Effector memory CD4-positive, alpha-beta T cell (primary cell): ENCODE measurements around the gene PPIL3.

Experiments used
- DNase-seq, 3 donors: peaks; one replicate each; pipeline ENCODE4 v3.0.0-alpha.2; 2020
- H3K27ac ChIP-seq: 2 replicates; pipeline ENCODE4 v1.7.0; 2013; ENCODE audit warnings: mild to moderate bottlenecking, low read length, moderate library complexity; ENCODE audit not compliant: insufficient read depth, poor library complexity, severe bottlenecking
- H3K27me3 ChIP-seq: replicated peaks from 2 replicates; pipeline ENCODE4 v1.7.0; 2013; ENCODE audit warnings: mild to moderate bottlenecking, low read length; ENCODE audit not compliant: insufficient read depth, control insufficient read depth, poor library complexity, severe bottlenecking
- H3K36me3 ChIP-seq: 2 replicates; pipeline ENCODE4 v1.7.0; 2013; ENCODE audit warnings: mild to moderate bottlenecking, low read length, moderate library complexity; ENCODE audit not compliant: control insufficient read depth, insufficient read depth
- H3K4me1 ChIP-seq: 2 replicates; pipeline ENCODE4 v1.7.0; 2013; ENCODE audit warnings: low read length, mild to moderate bottlenecking; ENCODE audit not compliant: control insufficient read depth, insufficient read depth, poor library complexity, severe bottlenecking
- H3K4me3 ChIP-seq: 2 replicates; pipeline ENCODE4 v1.7.0; 2013; ENCODE audit warnings: low read length, low read depth, mild to moderate bottlenecking; ENCODE audit not compliant: insufficient read depth, poor library complexity, severe bottlenecking
- H3K9me3 ChIP-seq: 2 replicates; pipeline ENCODE4 v1.7.0; 2013; ENCODE audit warnings: mild to moderate bottlenecking, low read length, moderate library complexity; ENCODE audit not compliant: control insufficient read depth

PPIL3 gene

GRCh38 chr2:200845194-200845593 lies 43.7 kb downstream of the PPIL3 start:
- Histone ChIP-seq H3K4me3 (no peak overlapping the region), H3K27me3 (no peaks in the 10 kb centered on the region), H3K27ac (no peak overlapping the region), H3K4me1 (no peaks in the 10 kb centered on the region), H3K9me3 (no peaks in the 10 kb centered on the region), H3K36me3 (no peaks in the 10 kb centered on the region)
- DNase-seq = no peak

DNA sequence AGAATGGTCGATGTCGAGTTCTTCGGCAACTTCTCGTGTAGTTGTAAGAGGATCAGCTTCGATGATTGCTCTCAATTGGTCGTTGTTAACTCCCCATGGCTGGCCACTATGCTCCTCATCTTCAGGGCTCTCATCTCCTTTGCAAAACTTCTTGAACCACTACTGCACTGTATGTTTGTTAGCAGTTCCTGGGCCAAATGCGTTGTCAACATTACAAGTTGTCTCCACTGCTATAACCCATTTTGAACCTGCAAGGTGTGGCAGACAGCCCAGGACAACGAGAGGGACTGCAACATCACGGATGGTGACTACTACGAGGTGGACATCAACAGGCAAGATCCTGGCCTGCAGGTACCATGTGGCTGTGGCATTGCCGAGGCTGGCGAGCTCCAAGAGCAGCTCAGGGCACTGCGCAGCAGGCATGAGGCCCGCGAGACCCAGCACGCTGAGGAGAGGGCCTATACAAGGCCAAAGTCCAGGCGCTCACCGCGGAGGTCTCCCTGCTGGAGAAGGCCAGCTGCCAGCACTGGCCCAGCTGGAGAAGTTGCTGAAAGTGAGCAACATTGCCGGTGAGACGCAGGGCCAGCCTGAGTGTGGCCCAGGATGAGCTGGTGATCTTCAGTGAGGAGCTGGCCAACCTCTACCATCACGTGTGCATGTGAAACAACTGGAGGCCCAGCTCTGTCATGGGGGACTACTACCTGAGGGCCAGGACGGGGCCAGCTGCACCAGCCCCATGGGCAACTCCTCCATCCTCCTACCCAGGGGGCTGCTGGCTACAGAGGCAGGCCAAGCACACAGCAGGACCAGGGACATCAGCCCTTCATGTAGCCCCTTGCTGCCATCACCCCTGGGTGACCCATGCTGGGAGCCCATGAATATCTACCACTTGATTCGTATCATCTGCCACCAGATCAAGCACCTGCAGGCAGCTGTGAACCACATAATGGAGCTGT lies 44.6 kb downstream of the PPIL3 start:
- Histone ChIP-seq H3K36me3 (no peaks in the 10 kb centered on the region), H3K9me3 (no peaks in the 10 kb centered on the region), H3K4me3 (no peak overlapping the region), H3K27ac (no peak overlapping the region), H3K27me3 (no peaks in the 10 kb centered on the region), H3K4me1 (no peaks in the 10 kb centered on the region)
- DNase-seq = no peak

GRCh38 chr2:200839513-200839912 lies 49.4 kb downstream of the PPIL3 start:
- peaks cover 7% of the 10 kb centered on the region for H3K9me3 ChIP-seq
- no peaks in the 10 kb centered on the region for H3K36me3 ChIP-seq
- H3K4me1 ChIP-seq = no peaks in the 10 kb centered on the region
- H3K27me3 ChIP-seq = no peaks in the 10 kb centered on the region
- H3K27ac ChIP-seq = no peak overlapping the region
- DNase-seq = no peak
- H3K4me3 ChIP-seq = no peak overlapping the region

DNA sequence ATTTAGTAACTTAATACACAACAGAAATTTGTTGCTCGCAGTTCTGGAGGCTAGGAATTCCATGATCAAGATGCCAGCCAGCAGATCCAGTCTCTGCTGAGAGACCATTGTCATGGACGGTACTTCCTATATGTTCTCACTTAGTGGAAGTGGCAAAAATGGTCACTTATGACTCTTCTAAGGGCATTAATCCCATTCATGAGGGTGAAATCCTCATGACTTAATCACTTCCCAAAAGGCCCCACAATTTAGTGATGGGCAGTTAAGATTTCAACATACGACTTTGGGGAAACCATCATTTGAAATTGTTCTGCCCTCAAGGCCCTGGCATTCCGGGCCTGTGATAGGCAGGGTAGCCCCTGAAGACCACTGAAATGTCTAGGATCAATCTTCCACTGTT lies 54.2 kb downstream of the PPIL3 start:
- no peaks in the 10 kb centered on the region for H3K36me3 ChIP-seq
- no peaks in the 10 kb centered on the region for H3K27me3 ChIP-seq
- peaks cover 7% of the 10 kb centered on the region for H3K9me3 ChIP-seq
- H3K4me1 ChIP-seq = no peaks in the 10 kb centered on the region
- DNase-seq = no peak
- H3K4me3 ChIP-seq = no peak overlapping the region
- no peak overlapping the region for H3K27ac ChIP-seq

DNA sequence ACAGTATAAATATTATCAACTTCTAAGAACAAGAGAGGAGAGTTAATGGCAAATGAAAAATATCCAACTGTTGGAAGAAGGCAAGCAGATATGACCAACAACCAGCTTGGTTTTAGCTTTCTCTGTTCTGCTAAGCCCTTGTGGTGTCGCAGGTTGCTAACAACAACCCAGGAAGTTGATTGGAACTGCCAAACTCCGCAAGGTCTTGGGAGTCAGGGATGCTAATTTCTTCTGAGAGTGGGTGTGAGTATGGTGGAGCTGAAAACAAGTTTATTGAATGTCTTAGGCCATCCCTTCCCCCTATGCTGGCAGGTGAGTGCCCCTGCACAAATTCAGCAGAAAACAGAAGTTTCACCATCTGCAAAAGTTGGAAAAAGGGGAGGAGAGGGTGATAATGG lies 59.6 kb downstream of the PPIL3 start:
- Histone ChIP-seq H3K36me3 (no peaks in the 10 kb centered on the region), H3K27ac (no peak overlapping the region), H3K4me1 (no peaks in the 10 kb centered on the region), H3K9me3 (no peaks in the 10 kb centered on the region), H3K4me3 (no peak overlapping the region), H3K27me3 (no peaks in the 10 kb centered on the region)
- DNase-seq = no peak

GRCh38 chr2:200828572-200829257 lies 60.2 kb downstream of the PPIL3 start:
- Histone ChIP-seq H3K27me3 (no peaks in the 10 kb centered on the region), H3K9me3 (no peaks in the 10 kb centered on the region), H3K27ac (no peak overlapping the region), H3K36me3 (peaks cover 4% of the 10 kb centered on the region), H3K4me3 (no peak overlapping the region), H3K4me1 (no peaks in the 10 kb centered on the region)
- DNase-seq = no peak

GRCh38 chr2:200828104-200828503 lies 60.8 kb downstream of the PPIL3 start:
- Histone ChIP-seq H3K36me3 (peaks cover 4% of the 10 kb centered on the region), H3K4me1 (no peaks in the 10 kb centered on the region), H3K27ac (no peak overlapping the region), H3K27me3 (no peaks in the 10 kb centered on the region), H3K9me3 (no peaks in the 10 kb centered on the region), H3K4me3 (no peak overlapping the region)
- DNase-seq = no peak

DNA sequence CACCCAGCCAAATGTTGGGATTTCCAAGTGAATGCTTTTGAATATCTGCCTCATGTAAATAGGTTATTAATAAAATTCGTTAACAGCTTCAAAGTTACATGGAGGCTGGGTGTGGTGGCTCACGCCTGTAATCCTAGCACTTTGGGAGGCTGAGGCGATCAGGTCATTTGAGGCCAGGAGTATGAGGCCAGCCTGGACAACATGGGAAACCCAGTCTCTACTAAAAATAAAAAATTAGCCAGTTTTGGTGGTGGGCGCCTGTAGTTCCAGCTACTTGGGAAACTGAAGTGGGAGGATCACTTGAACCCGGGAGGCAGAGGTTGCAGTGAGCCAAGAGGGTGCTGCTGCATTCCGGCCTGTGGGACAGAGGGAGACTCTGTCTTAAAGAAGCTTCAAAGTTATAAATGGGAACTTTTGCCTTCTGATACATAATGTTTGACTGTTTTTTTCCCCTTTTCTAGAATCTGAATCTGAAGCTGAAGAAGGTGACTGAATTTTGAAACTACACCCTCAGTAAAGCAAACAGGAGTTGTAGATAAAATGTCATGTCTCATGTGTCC lies 67.1 kb downstream of the PPIL3 start:
- no peak for DNase-seq
- Histone ChIP-seq H3K4me3 (no peak overlapping the region), H3K4me1 (no peaks in the 10 kb centered on the region), H3K36me3 (peaks cover 56% of the 10 kb centered on the region), H3K27ac (no peak overlapping the region), H3K9me3 (no peaks in the 10 kb centered on the region), H3K27me3 (no peaks in the 10 kb centered on the region)
